Hippocampal formation (tissue), 2 donors: ENCODE results near the gene FLOT2.
"Not testable (repeated sequence)": the region's sequence is repeated elsewhere in the genome, so short reads cannot be mapped to it uniquely, and the experiment has no call there.

Experiments
- DNase-seq, 2 donors: peaks; one replicate each; lab custom pipeline; 2025; lab: John Stamatoyannopoulos, UW

The FLOT2 gene, protein sequence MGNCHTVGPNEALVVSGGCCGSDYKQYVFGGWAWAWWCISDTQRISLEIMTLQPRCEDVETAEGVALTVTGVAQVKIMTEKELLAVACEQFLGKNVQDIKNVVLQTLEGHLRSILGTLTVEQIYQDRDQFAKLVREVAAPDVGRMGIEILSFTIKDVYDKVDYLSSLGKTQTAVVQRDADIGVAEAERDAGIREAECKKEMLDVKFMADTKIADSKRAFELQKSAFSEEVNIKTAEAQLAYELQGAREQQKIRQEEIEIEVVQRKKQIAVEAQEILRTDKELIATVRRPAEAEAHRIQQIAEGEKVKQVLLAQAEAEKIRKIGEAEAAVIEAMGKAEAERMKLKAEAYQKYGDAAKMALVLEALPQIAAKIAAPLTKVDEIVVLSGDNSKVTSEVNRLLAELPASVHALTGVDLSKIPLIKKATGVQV

GRCh38 chr17:28896884-28897768 is at the start of gene FLOT2:
Gene FLOT2, minus strand, starts transcription at chr17:28897733. Its CDS starts 159 bp downstream, at chr17:28897574.
- peak in 1 of 2 donors; percentile 64 for DNase-seq

DNA sequence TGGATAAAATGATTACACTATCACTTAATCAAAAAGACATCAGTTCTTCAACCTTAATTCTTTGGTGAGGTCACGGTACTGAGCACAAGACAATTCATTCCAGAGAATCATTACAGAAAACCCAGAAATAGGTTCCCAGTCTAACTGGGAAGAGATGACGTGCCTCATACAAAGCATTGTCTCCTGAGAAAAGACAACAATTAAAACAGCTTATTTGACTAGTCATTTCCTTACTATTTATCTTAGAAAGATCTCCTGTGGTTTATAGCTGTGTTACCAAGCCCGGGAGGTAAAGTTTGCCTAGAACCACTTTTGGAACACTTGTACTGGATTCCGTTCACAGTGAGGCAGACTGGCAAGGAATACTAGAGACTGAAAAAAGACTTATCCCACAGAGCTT is 48.7 kb upstream of the FLOT2 start:
- DNase-seq = no peak

DNA sequence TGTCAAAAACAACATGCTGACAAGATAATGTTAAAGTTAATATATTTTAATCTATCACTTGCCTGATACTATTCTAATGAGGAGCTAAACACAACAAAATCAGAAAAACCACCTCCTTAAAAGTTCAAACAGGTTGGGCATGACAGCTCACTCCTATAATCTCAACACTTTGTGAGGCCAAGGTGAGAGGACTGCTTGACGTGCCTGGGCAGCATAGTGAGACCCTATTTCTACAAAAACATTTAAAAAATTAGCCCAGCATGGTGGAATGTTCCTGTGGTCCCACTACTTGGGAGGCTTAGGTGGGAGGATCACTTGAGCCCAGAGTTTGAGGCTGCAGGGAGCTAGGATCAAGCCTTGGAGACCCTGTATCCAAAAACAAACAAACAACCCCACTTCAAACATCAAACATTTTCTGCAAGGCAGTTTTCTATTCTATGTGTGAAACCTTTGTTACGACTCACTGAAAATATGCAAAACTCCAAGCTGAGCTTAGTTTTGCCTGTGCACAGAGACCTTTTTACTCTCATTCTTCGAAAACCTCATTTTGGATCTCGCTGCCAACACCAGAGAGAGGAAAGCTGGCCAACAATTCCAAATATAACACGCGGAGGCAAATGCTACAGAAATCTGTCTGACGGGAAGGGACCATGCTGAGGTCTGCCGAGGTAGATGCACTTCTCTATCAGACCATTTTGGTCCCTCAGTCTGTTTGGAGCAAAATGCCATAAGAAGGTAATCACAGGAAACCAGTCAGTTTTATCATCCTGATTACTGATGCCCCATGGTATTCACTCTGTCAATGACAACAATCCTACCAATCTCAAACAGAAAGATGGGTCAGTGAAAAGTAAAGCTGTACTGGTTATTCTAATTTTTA is 47.6 kb upstream of the FLOT2 start:
- DNase-seq = no peak

DNA sequence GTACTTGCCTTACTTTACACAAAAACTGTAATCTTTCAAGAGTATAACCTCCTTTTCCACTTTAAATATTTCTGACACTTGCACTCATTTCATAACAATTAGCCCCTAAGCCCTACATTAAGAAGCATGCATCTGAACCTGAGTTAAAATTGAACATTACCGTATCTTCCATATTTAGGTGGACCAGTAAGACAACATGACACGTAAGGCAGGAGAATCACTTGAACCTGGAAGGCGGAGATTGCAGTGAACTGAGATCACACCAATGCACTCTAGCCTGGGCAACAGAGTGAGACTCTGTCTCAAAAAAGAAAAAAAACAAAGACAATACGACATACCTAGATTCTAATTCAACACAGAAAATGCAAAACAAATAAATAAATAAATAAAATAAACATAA is 46.8 kb upstream of the FLOT2 start:
- no peak for DNase-seq

DNA sequence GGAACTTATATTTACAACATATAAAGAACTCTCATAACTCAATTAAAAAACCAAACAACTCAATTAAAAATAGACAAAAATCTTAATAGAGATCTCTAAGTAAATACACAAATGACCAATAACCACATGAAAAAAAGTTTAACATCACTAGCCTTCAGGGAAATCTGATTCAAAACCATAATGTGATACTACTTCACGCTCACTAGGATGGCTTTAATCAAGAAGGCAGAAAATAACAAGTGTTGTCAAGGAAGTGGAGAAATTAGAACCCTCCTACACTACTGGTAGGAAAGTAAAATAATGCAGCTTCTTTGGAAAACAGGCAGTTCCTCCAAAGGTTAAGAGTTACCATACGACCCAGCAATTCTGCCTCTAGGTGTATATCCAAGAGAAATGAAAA is 45.4 kb upstream of the FLOT2 start:
- DNase-seq = no peak

GRCh38 chr17:28941251-28941650 is 43.7 kb upstream of the FLOT2 start:
- DNase-seq = no peak

DNA sequence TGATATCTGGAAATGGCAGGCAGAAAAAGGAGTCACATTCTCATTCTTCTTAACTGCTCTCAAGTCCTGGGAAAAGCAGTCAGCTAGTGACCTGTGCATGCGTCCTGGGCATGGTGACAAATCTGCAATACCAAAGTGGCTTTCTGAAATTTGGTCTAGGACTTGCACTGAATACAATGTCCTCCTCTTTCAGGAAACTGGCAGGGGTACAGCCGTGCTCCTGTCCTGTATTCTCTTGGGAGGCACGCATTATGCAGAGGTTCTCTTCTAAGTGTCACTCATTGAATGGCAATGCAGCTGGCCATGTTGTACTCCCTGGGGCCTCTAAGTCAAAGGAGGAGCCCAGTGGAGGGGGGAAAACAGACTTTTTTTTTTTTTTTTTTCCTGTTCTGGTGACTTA is 43.1 kb upstream of the FLOT2 start:
- no peak for DNase-seq

DNA sequence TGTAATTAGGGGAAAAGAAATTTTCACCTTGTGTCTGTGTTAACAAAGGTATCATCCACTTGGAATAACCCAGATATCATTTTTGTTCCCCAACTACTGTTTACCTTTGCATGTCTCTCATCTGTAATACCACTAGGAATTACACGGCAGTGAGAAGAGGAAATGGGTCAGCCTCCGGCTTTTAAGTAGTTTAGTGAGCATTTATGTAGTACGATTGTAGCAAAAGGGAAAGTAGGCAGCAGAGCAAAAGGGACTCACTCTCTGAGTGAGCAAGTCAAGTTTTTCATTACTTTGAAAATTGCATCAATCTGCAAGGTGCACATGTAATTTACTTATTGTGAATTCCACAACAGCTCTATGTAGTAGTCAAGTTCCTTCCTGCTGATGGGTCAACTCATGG is 42.6 kb upstream of the FLOT2 start:
- DNase-seq = no peak

GRCh38 chr17:28938552-28938951 is 41.0 kb upstream of the FLOT2 start:
- DNase-seq = peak in 1 of 2 donors; percentile 55

GRCh38 chr17:28937044-28937729 is 39.7 kb upstream of the FLOT2 start:
- peak; percentile 39 to 88 for DNase-seq

- DNase-seq = no peak
Observed at GRCh38 chr17:28935744-28936460, 38.4 kb upstream of the FLOT2 start.

GRCh38 chr17:28934508-28934907 is 37.0 kb upstream of the FLOT2 start:
- DNase-seq = not testable (repeated sequence)

DNA sequence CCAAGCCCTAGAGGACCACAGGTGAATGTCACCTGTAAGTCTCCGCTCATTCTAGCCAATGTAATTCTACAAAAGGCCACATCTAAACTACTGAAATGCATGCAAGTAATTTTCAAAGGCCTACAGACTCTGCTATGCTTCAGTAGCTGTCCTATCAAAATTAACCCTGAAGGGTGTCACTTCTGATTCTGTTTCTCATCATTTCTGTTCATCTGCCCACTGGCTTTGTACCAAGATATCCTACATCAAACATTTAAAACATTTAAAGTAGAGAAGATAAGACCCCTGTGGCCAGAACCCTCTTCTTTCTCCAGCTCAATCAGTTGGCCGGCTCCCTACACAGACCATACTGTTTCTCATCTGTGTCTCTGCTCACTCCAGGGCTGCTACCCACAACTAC is 32.3 kb upstream of the FLOT2 start:
- DNase-seq = no peak

DNA sequence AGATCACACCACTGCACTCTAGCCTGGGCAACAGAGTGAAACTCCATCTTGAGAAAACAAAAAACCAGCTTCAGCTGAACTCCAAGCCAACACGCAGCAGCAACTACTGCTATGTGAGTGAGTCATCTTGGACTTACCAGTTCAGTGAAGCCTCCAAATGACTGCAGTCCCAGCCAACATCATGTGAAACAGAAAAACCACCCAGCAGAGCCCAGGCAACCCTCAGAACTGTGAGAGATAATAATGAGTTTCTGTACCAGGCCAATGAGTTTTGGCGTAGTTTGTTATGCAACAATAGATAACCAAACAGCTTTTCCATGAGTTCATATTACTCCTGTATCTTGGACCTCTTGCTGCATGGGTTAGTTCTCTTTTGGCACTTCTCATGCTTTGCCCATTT is 30.5 kb upstream of the FLOT2 start:
- DNase-seq = no peak

DNA sequence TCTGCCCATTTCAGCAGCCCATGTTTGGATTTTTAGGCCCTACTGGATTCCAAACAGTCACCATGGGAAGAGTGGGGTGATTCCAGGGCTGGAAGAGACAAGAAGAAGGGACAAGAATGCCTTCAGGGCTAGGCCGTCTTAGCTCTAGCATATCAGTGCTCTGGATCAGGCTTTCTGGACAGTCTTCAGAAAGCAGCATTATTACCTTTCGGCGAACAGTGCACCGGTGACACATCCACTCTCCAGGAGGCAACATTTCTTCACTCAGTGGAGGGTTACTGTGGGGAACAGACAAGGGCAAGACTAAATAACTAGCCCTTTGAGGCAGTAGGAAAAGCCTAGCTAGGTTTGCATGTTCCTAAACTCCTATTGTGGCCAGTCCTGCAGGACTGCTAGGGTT is 29.3 kb upstream of the FLOT2 start:
- no peak for DNase-seq

DNA sequence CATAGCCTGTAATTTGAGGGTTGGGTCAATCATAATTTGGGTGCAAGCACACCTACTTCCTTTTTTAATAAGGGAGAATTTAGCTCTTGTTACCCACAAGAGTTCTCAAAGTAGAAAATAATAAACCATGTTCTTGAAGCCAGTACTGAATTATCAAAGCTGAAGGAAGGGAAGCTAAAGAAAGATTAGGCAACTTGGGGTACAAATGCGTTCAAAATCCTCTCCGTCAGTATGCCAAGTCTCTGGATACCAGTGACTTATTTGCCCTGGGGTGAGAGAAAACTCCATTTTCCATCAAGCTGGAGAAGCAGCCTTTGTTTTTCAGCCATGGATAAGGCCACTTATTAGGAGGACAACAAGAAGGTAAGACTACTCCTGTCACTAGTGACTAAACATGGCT is 28.8 kb upstream of the FLOT2 start:
- no peak for DNase-seq

- no peak for DNase-seq
Observed at GRCh38 chr17:28925912-28926365, 28.4 kb upstream of the FLOT2 start.

- DNase-seq = no peak
Observed at GRCh38 chr17:28920201-28920600, 22.7 kb upstream of the FLOT2 start.

DNA sequence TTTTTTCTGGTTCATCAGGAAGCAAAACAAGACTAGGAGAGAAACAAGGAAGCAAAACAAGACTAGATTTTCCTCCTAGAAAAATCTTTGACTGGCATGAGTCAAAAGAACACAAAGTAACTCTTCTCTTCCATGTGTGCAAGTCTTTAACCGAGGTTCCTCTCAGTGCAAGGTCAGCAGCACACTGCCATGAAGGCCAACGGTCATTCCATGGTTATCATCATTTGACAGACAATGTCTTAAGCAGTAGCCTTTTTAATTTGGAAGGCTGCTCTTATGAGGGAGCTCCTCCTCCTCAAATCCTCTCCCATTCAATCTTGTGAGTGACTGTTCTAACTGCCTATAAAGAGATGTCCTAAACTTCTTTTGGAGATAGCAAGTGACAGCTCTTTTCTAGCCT is 20.8 kb upstream of the FLOT2 start:
- DNase-seq = no peak

GRCh38 chr17:28917465-28917864 is 19.9 kb upstream of the FLOT2 start:
- no peak for DNase-seq

DNA sequence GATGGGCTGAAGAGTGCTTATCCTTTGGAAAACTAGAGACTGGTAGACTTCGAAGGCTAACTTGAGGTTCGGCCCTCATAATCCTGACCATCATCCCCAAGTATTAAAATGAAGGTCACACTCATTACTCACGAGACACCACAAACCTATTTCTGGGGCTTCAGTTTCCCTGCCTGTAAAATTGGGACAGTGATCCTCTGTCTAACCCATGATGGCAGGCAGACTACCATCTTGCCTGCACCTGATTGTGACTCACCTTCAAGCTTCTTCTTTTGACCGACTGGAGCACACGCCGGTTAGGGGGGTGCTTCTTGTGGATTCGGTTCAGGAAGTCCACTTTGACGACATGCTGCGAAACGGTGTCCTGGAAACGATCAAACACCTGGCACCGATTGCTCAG is 19.5 kb upstream of the FLOT2 start:
- DNase-seq = no peak
